Activated CD4-positive, alpha-beta T cell treated with anti-CD3 and anti-CD28 coated beads for 36 hours (primary cell): ENCODE data around the gene TIMM29. TPM values are rescaled to one million over a fixed set of nuclear protein-coding genes. Genes with fewer than 3 reads are reported as not detected.
"Not testable (repeated sequence)": the region's sequence is repeated elsewhere in the genome, so short reads cannot be mapped to it uniquely, and the experiment has no call there.

Experiments used
- ATAC-seq: fragments of 200-7000 bp; cut with Tn5 transposase; one replicate; pipeline ENCODE4 v1.10.0; 2021; ENCODE audit warnings: mild to moderate bottlenecking, moderate library complexity
- CTCF ChIA-PET: fragments of 350-600 bp; sonication (Branson Sonifier 250); formaldehyde crosslinking; loops from one replicate; lab custom pipeline; 2021; ENCODE audit warnings: antibody characterized with exemption; lab: Charles Lee
- POLR2A ChIA-PET: fragments of 350-600 bp; sonication (Branson Sonifier 250); formaldehyde crosslinking; loops from one replicate; lab custom pipeline; 2021; ENCODE audit warnings: antibody characterized with exemption, inconsistent platforms; lab: Charles Lee
- DNase-seq: peaks from one replicate; pipeline ENCODE4 v3.0.0-alpha.2; 2020
- H3K27ac Mint-ChIP-seq: one replicate; pipeline ENCODE4 v1.8.0; 2021; ENCODE audit warnings: mixed read lengths
- H3K27me3 Mint-ChIP-seq: one replicate; pipeline ENCODE4 v1.8.0; 2021; ENCODE audit warnings: mixed read lengths
- H3K36me3 Mint-ChIP-seq: one replicate; pipeline ENCODE4 v1.8.0; 2021; ENCODE audit warnings: low read depth, mixed read lengths
- H3K4me1 Mint-ChIP-seq: one replicate; pipeline ENCODE4 v1.8.0; 2021; ENCODE audit warnings: mixed read lengths
- H3K4me3 Mint-ChIP-seq: one replicate; pipeline ENCODE4 v1.8.0; 2021; ENCODE audit warnings: mild to moderate bottlenecking, moderate library complexity, mixed read lengths
- H3K9me3 Mint-ChIP-seq: one replicate; pipeline ENCODE4 v1.8.0; 2021; ENCODE audit warnings: low read depth, mixed read lengths
- intact Hi-C, 2 experiments: fragments of 100-400 bp; cut with DNase I in 1 of 2; cut with micrococcal nuclease in 1 of 2; formaldehyde crosslinking; loops; one replicate each; pipeline versions ENCODE4 v1.14.2 to v1.15.1; 2022 to 2024; cut with DNase I, micrococcal nuclease
- total RNA-seq, 2 experiments: library from RNA; stranded (reverse); gene quantifications; one replicate each; pipeline ENCODE4 v1.2.3, GENCODE V29; 2021

TIMM29 gene
- total RNA-seq, 2 experiments from 2014 or later: 8.6 to 15.5 TPM

GRCh38 chr19:10923260-10924112, 5.1 kb upstream of the TIMM29 start:
- ChIA-PET POLR2A (no interaction called here), CTCF (no interaction called here)
- Mint-ChIP-seq H3K4me3 (no peak overlapping the region), H3K9me3 (no peaks in the 10 kb centered on the region), H3K36me3 (peaks cover 6% of the 10 kb centered on the region), H3K4me1 (peaks cover 9% of the 10 kb centered on the region), H3K27ac (no peak overlapping the region), H3K27me3 (no peaks in the 10 kb centered on the region)
- no peak for DNase-seq
- ATAC-seq: no peak
- intact Hi-C loops: no loop called here

GRCh38 chr19:10924597-10924996, 4.0 kb upstream of the TIMM29 start:
- Mint-ChIP-seq H3K4me3 (no peak overlapping the region), H3K9me3 (no peaks in the 10 kb centered on the region), H3K36me3 (peaks cover 4% of the 10 kb centered on the region), H3K27me3 (no peaks in the 10 kb centered on the region), H3K4me1 (peaks cover 12% of the 10 kb centered on the region), H3K27ac (peak overlapping the region; percentile 22)
- intact Hi-C loops: no loop called here
- ATAC-seq (no peak), DNase-seq (no peak)
- CTCF ChIA-PET: no interaction called here
- POLR2A ChIA-PET: no interaction called here

- intact Hi-C loops: loop anchor here (1.0 to 5.0 kb wide), 9 partner anchors 32 to 507 kb away; partner anchors contain the start of genes CARM1 (in 2 of the 2), ODAD3 (in 1 of the 2), PRKCSH (in 1 of the 2) and TMED1 (in 1 of the 2)
- peak; percentile 1 for ATAC-seq
- CTCF ChIA-PET: interaction anchor here (0.6 to 0.9 kb wide), 2 partner anchors 10 to 996 kb away, joined by 3 read pairs; no protein-coding TSS in a partner anchor
Observed at GRCh38 chr19:10927730-10928562, 665 bp upstream of the TIMM29 start.

GRCh38 chr19:10929402-10929794, 787 bp downstream of the TIMM29 start:
- Mint-ChIP-seq H3K27ac (peak overlapping the region; percentile 67), H3K36me3 (peaks cover 11% of the 10 kb centered on the region), H3K4me3 (peak overlapping the region; percentile 90), H3K4me1 (peaks cover 21% of the 10 kb centered on the region), H3K9me3 (no peaks in the 10 kb centered on the region), H3K27me3 (no peaks in the 10 kb centered on the region)
- DNase-seq: no peak
- ChIA-PET POLR2A (no interaction called here), CTCF (interaction anchor here (0.6 to 2.3 kb wide), 6 partner anchors 9 to 93 kb away, joined by 3 to 12 read pairs (median 3); no protein-coding TSS in a partner anchor)
- intact Hi-C loops: loop anchor here (2.0 to 5.0 kb wide), 4 partner anchors 57 to 277 kb away; partner anchors contain the start of gene CARM1 (in 1 of the 2)
- no peak for ATAC-seq

More at GRCh38 chr19:10927730-10928562, 665 bp upstream of the TIMM29 start:
- POLR2A ChIA-PET: interaction anchor here (0.6 kb wide), 1 partner anchor 9 kb away, joined by 3 read pairs; no protein-coding TSS in a partner anchor
- Mint-ChIP-seq H3K9me3 (no peaks in the 10 kb centered on the region), H3K36me3 (peaks cover 11% of the 10 kb centered on the region), H3K27ac (peak overlapping the region; percentile 79), H3K27me3 (no peaks in the 10 kb centered on the region), H3K4me3 (peak overlapping the region; percentile 90), H3K4me1 (peaks cover 21% of the 10 kb centered on the region)
- peak; percentile 29 for DNase-seq

GRCh38 chr19:10935371-10936059, 6.9 kb downstream of the TIMM29 start:
- H3K27me3 Mint-ChIP-seq: no peaks in the 10 kb centered on the region

GRCh38 chr19:10936661-10937084, 8.1 kb downstream of the TIMM29 start:
- Mint-ChIP-seq H3K4me3 (no peak overlapping the region), H3K9me3 (no peaks in the 10 kb centered on the region), H3K36me3 (peaks cover 5% of the 10 kb centered on the region), H3K27me3 (no peaks in the 10 kb centered on the region), H3K4me1 (peaks cover 2% of the 10 kb centered on the region), H3K27ac (no peak overlapping the region)
- DNase-seq (peak; percentile 49), ATAC-seq (peak; percentile 90)
- POLR2A ChIA-PET: interaction anchor here (0.6 to 1.0 kb wide), 8 partner anchors 9 to 440 kb away, joined by 3 to 13 read pairs (median 4); no protein-coding TSS in a partner anchor
- CTCF ChIA-PET: interaction anchor here (0.6 to 3.2 kb wide), 24 partner anchors 18 to 533 kb away, joined by 3 to 16 read pairs (median 4); partner anchors contain the start of genes CCDC159, CDC37, PRKCSH and TMEM205
- intact Hi-C loops: loop anchor here (2.0 to 5.0 kb wide), 4 partner anchors 36 to 194 kb away; no protein-coding TSS in a partner anchor

More at GRCh38 chr19:10935371-10936059, 6.9 kb downstream of the TIMM29 start:
- ChIA-PET POLR2A (no interaction called here), CTCF (interaction anchor here (0.7 to 3.2 kb wide), 15 partner anchors 17 to 500 kb away, joined by 3 to 16 read pairs (median 4); partner anchors contain the start of genes CCDC159, PRKCSH and TMEM205)
- intact Hi-C loops: loop anchor here (2.0 to 5.0 kb wide), 4 partner anchors 37 to 195 kb away; no protein-coding TSS in a partner anchor
- Mint-ChIP-seq H3K36me3 (peaks cover 9% of the 10 kb centered on the region), H3K4me3 (no peak overlapping the region), H3K9me3 (no peaks in the 10 kb centered on the region), H3K4me1 (peaks cover 5% of the 10 kb centered on the region), H3K27ac (no peak overlapping the region)
- no peak for DNase-seq
- ATAC-seq: no peak

- H3K36me3 Mint-ChIP-seq, DNase-seq, H3K4me3 Mint-ChIP-seq, H3K4me1 Mint-ChIP-seq, H3K27ac Mint-ChIP-seq, H3K9me3 Mint-ChIP-seq, ATAC-seq, H3K27me3 Mint-ChIP-seq: not testable (repeated sequence)
- ChIA-PET CTCF (interaction anchor here (0.6 to 3.2 kb wide), 24 partner anchors 10 to 246 kb away, joined by 3 to 24 read pairs (median 4); partner anchors contain the start of gene LDLR), POLR2A (interaction anchor here (0.5 kb wide), 1 partner anchor 1046 kb away, joined by 3 read pairs; no protein-coding TSS in a partner anchor)
- intact Hi-C loops: loop anchor here (1.0 to 5.0 kb wide), 4 partner anchors 22 to 263 kb away; no protein-coding TSS in a partner anchor
Observed at GRCh38 chr19:10941649-10942048, 13.0 kb downstream of the TIMM29 start.

- H3K36me3 Mint-ChIP-seq, H3K4me3 Mint-ChIP-seq, POLR2A ChIA-PET, H3K27ac Mint-ChIP-seq, DNase-seq, ATAC-seq, H3K4me1 Mint-ChIP-seq, H3K27me3 Mint-ChIP-seq, H3K9me3 Mint-ChIP-seq: not testable (repeated sequence)
- intact Hi-C loops: loop anchor here (2.0 to 5.0 kb wide), 2 partner anchors 69 to 93 kb away; no protein-coding TSS in a partner anchor
- CTCF ChIA-PET: interaction anchor here (1.2 to 3.2 kb wide), 6 partner anchors 9 to 46 kb away, joined by 3 to 24 read pairs (median 8); no protein-coding TSS in a partner anchor
Observed at GRCh38 chr19:10943412-10943811, 14.8 kb downstream of the TIMM29 start.

- ATAC-seq (no peak), DNase-seq (no peak)
- Mint-ChIP-seq H3K4me1 (peaks cover 7% of the 10 kb centered on the region), H3K27me3 (no peaks in the 10 kb centered on the region), H3K9me3 (no peaks in the 10 kb centered on the region), H3K27ac (no peak overlapping the region), H3K36me3 (no peaks in the 10 kb centered on the region), H3K4me3 (no peak overlapping the region)
- intact Hi-C loops: no loop called here
- POLR2A ChIA-PET: no interaction called here
- CTCF ChIA-PET: interaction anchor here (0.7 to 1.1 kb wide), 4 partner anchors 15 to 111 kb away, joined by 3 to 4 read pairs (median 3); no protein-coding TSS in a partner anchor
Observed at GRCh38 chr19:10945264-10945663, 16.7 kb downstream of the TIMM29 start.
